SU-DHL-6 (cell line): ENCODE data around the gene FCRL1.
A peak's percentile ranks its signal among the peaks of the same experiment; 100 is the strongest.

Experiments used
- H2AFZ ChIP-seq: fragments of 200-600 bp; sonication (generic); 2 replicates; pipeline ENCODE4 v1.6.1; 2014; ENCODE audit warnings: low read depth, mild to moderate bottlenecking, moderate library complexity, mixed read lengths, antibody characterized with exemption, low read length; ENCODE audit not compliant: severe bottlenecking
- H3F3A ChIP-seq: fragments of 200-600 bp; shearing (Covaris generic); 2 replicates; pipeline ENCODE4 v1.6.0; 2016; ENCODE audit warnings: antibody characterized with exemption, mild to moderate bottlenecking; ENCODE audit not compliant: insufficient read depth
- H3K27ac ChIP-seq: fragments of 200-600 bp; sonication (generic); 2 replicates; pipeline ENCODE4 v1.5.1; 2016; ENCODE audit warnings: low read depth, mild to moderate bottlenecking, low read length, moderate library complexity, mixed read lengths
- H3K27me3 ChIP-seq: fragments of 200-600 bp; sonication (generic), shearing (Covaris generic); 2 replicates; pipeline ENCODE4 v1.6.0; 2014; ENCODE audit warnings: mild to moderate bottlenecking, low read length
- H3K36me3 ChIP-seq: fragments of 200-600 bp; sonication (generic); 2 replicates; pipeline ENCODE4 v1.6.1; 2014; ENCODE audit warnings: mild to moderate bottlenecking, low read length, mixed read lengths
- H3K4me2 ChIP-seq: fragments of 300-600, 200-600 bp; shearing (Covaris generic), sonication (generic); 2 replicates; pipeline ENCODE4 v1.6.0; 2014; ENCODE audit warnings: low read length, low read depth, mild to moderate bottlenecking; ENCODE audit not compliant: poor library complexity, severe bottlenecking
- H3K4me3 ChIP-seq: fragments of 200-600 bp; sonication (generic); 2 replicates; pipeline ENCODE4 v1.5.1; 2014; ENCODE audit warnings: antibody characterized with exemption, low read length, mild to moderate bottlenecking, mixed read lengths; ENCODE audit not compliant: insufficient read depth, poor library complexity, severe bottlenecking
- H3K79me2 ChIP-seq: fragments of 200-600 bp; sonication (generic); 2 replicates; pipeline ENCODE4 v1.6.1; 2014; ENCODE audit warnings: mild to moderate bottlenecking, low read length, moderate library complexity; ENCODE audit not compliant: insufficient read depth
- H3K9ac ChIP-seq: fragments of 200-600 bp; sonication (generic); 2 replicates; pipeline ENCODE4 v1.7.0; 2014; ENCODE audit warnings: mild to moderate bottlenecking, low read length
- H3K9me2 ChIP-seq: fragments of 200-600 bp; sonication (generic); replicated peaks from 2 replicates; pipeline ENCODE4 v1.6.1; 2014; ENCODE audit warnings: low read length; ENCODE audit not compliant: insufficient read depth
- H3K9me3 ChIP-seq: fragments of 200-600 bp; sonication (generic); 2 replicates; pipeline ENCODE4 v1.6.1; 2014; ENCODE audit warnings: low read length, mixed read lengths; ENCODE audit not compliant: insufficient read depth
- H4K20me1 ChIP-seq: fragments of 200-600 bp; sonication (generic); 2 replicates; pipeline ENCODE4 v1.6.1; 2014; ENCODE audit warnings: low read depth, mild to moderate bottlenecking, antibody characterized with exemption, low read length, moderate library complexity, mixed read lengths
- EZH2phosphoT487 ChIP-seq: fragments of 200-600 bp; sonication (generic), shearing (Covaris generic); conservative IDR thresholded peaks from 2 replicates; pipeline ENCODE4 v1.6.1; 2018; ENCODE audit warnings: mild to moderate bottlenecking, antibody characterized with exemption, low read length, moderate library complexity, mixed read lengths
- TF ChIP-seq, protein P1 (sequence below): fragments of 200-600 bp; sonication (generic); IDR thresholded peaks from one replicate; pipeline ENCODE4 v1.5.1; 2017; ENCODE audit warnings: antibody characterized with exemption, mild to moderate bottlenecking, low read length, moderate library complexity; ENCODE audit not compliant: insufficient read depth, poor library complexity, severe bottlenecking

Gene FCRL1

DNA sequence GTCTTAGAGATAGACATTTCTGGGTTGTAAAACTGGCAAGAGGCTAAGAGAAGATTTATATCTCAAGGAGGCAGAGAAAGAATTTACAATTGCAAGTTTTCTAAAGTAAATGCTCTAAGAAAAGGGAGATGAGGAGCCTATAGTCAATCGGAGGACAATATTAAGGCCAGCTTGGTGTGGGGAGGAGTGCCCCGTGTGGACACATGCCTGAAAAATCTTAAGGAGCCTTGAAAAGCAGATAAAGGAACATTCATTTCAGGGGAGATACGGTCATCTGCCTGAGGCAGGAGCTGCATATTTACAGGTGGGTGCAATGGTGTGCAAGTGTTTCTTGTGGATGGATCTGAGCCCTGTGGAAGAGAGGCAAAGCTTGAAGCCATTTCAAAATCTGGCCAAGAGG, 68.6 kb downstream of the FCRL1 start:
- no peak overlapping the region for H2AFZ ChIP-seq

DNA sequence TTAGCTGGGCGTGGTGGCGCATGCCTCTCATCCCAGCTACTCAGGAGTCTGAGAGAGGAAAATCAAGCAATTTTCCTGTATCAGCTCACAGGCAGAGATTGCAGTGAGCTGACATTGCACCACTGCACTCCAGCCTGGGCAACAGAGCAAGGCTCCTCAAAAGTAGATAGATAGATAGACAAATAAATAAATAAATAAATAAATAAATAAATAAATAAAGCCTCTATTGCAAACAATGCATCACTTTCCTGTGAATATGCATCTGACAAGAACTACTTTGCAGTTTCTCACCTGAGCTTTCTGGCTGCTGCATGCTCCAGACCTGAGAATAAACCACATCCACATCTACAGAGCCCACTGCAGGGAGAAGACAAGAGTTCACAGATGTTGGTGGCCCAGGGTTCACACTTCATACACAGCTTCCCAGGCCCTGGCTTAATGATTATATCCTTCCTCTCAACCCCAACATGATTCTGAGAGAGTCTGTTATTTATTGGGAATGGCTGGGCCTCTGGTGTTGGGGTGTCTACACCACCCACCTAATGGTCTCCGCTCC, 71.6 kb downstream of the FCRL1 start:
- peaks cover 28% of the 10 kb centered on the region for H3F3A ChIP-seq
- H3K36me3 ChIP-seq = peaks cover 64% of the 10 kb centered on the region
- TF ChIP-seq, protein P1, sequence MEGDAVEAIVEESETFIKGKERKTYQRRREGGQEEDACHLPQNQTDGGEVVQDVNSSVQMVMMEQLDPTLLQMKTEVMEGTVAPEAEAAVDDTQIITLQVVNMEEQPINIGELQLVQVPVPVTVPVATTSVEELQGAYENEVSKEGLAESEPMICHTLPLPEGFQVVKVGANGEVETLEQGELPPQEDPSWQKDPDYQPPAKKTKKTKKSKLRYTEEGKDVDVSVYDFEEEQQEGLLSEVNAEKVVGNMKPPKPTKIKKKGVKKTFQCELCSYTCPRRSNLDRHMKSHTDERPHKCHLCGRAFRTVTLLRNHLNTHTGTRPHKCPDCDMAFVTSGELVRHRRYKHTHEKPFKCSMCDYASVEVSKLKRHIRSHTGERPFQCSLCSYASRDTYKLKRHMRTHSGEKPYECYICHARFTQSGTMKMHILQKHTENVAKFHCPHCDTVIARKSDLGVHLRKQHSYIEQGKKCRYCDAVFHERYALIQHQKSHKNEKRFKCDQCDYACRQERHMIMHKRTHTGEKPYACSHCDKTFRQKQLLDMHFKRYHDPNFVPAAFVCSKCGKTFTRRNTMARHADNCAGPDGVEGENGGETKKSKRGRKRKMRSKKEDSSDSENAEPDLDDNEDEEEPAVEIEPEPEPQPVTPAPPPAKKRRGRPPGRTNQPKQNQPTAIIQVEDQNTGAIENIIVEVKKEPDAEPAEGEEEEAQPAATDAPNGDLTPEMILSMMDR = no peak
- TF ChIP-seq EZH2phosphoT487 = no peak
- H3K9me2 ChIP-seq = no peaks in the 10 kb centered on the region
- H3K4me3 ChIP-seq = no peak overlapping the region
- no peaks in the 10 kb centered on the region for H3K9me3 ChIP-seq
- H3K9ac ChIP-seq = no peak overlapping the region
- H4K20me1 ChIP-seq = no peaks in the 10 kb centered on the region
- no peak overlapping the region for H2AFZ ChIP-seq
- H3K27me3 ChIP-seq = no peaks in the 10 kb centered on the region
- no peak overlapping the region for H3K27ac ChIP-seq
- H3K4me2 ChIP-seq = no peak overlapping the region
- H3K79me2 ChIP-seq = peaks cover 11% of the 10 kb centered on the region; the same call in 1 of the 2 replicates

More for the DNA sequence above, 68.6 kb downstream of the FCRL1 start:
- Histone ChIP-seq H3K4me2 (no peak overlapping the region), H3K9me3 (no peaks in the 10 kb centered on the region), H3K9ac (no peak overlapping the region), H3K9me2 (no peaks in the 10 kb centered on the region), H4K20me1 (no peaks in the 10 kb centered on the region), H3K27me3 (no peaks in the 10 kb centered on the region), H3F3A (peaks cover 13% of the 10 kb centered on the region), H3K79me2 (peaks cover 35% of the 10 kb centered on the region; the same call in 1 of the 2 replicates), H3K27ac (0 out of 2 replicates have a peak overlapping the region, but pooled peaks have one; percentile 13), H3K36me3 (peaks cover 73% of the 10 kb centered on the region), H3K4me3 (no peak overlapping the region)
- no peak for TF ChIP-seq EZH2phosphoT487
- TF ChIP-seq, protein P1 = no peak
